ENCODE data around the gene TNS1. TPM values are rescaled to one million over a fixed set of nuclear protein-coding genes. Genes with fewer than 3 reads are reported as not detected.
"Not testable (repeated sequence)": the region's sequence is repeated elsewhere in the genome, so short reads cannot be mapped to it uniquely, and the experiment has no call there.

Gene TNS1
- total and polyA plus RNA-seq, 4 donors, result 67.0 to 377 (median 208) TPM

DNA sequence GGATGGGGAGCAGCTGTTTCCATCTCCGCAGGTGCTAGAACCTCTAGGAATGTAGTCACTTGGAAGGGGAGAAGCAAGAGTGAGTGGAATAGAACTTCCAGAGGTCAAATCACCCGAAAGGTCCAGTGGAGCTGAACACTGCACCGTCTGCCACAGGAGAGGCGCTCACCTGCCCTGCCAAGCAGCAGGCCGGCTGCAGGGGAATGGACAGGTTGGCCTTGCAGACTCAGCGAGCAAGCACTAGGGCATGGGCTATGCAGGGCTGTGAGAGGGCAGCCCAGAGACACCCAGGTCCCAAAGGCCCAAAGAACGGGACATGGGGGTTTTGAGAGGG, 214.2 kb downstream of the TNS1 start:
- 91 to 99% methylated on average over 7 of the region's 7 CpGs for WGBS, 2 donors
- Histone ChIP-seq H3K4me3 (no peak overlapping the region), H3K9me3 (ENCODE audit: control insufficient read depth in 4 of 4, insufficient read depth in 3 of 4, low read length in 3 of 4) (no peaks in the 10 kb centered on the region), H3K27me3 (ENCODE audit: control insufficient read depth in 3 of 3, insufficient read depth in 3 of 3, low read length in 2 of 3) (no peaks in the 10 kb centered on the region), H3K4me1 (ENCODE audit: control insufficient read depth in 5 of 5, insufficient read depth in 5 of 5, low read length in 5 of 5) (peaks cover 0 to 3% (median 3%) of the 10 kb centered on the region in 5 donors), H3K9ac (ENCODE audit: insufficient read depth in 1 of 2, low read length in 2 of 2) (no peak overlapping the region), H3K27ac (ENCODE audit: low read depth in 1 of 2, low read length in 1 of 2) (no peak overlapping the region), H3K36me3 (ENCODE audit: control insufficient read depth in 4 of 4, insufficient read depth in 4 of 4, low read length in 4 of 4) (peaks cover 0 to 5% (median under 1%) of the 10 kb centered on the region in 4 donors)
- DNase-seq, result no peak
- ATAC-seq (ENCODE audit: insufficient read depth, low FRiP score), result no peak
- TF ChIP-seq, protein P1, sequence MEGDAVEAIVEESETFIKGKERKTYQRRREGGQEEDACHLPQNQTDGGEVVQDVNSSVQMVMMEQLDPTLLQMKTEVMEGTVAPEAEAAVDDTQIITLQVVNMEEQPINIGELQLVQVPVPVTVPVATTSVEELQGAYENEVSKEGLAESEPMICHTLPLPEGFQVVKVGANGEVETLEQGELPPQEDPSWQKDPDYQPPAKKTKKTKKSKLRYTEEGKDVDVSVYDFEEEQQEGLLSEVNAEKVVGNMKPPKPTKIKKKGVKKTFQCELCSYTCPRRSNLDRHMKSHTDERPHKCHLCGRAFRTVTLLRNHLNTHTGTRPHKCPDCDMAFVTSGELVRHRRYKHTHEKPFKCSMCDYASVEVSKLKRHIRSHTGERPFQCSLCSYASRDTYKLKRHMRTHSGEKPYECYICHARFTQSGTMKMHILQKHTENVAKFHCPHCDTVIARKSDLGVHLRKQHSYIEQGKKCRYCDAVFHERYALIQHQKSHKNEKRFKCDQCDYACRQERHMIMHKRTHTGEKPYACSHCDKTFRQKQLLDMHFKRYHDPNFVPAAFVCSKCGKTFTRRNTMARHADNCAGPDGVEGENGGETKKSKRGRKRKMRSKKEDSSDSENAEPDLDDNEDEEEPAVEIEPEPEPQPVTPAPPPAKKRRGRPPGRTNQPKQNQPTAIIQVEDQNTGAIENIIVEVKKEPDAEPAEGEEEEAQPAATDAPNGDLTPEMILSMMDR (IDR thresholded peaks at IDR 0.05; ENCODE audit: control extremely low read depth, extremely low read depth), result no peak

DNA sequence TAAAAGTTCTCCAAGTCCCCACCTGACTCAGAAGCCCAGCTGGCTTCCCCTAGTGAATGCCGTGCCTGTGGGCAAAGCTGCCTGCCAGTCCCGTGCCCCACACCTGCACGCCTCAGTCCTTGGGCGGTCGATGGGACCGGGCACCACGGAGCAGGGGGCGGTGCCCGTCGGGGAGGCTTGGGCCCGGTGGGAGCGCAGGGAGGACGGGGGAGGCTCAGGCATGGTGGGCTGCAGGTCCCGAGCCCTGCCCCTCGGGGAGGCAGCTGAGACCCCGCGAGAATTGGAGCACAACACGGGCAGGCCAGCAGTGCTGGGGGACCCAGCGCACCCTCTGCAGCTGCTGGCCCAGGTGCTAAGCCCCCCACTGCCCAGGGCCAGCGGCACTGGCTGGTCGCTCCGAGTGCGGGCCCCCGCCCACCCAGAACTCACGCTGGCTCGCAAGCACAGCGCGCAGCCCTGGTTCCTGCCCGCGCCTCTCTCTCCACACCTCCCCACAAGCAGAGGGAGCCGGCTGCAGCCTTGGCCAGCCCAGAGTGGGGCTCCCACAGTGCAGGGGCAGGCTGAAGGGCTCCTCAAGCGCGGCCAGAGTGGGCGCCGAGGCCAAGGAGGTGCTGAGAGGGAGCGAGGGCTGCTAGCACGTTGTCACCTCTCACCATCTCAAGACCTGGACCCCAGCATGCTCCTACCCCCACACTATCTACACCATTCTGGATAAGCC, 215.5 kb downstream of the TNS1 start:
- DNase-seq, result no peak
- WGBS, 2 donors, result 96 to 97% methylated on average over 28 to 37 of the region's 37 CpGs

DNA sequence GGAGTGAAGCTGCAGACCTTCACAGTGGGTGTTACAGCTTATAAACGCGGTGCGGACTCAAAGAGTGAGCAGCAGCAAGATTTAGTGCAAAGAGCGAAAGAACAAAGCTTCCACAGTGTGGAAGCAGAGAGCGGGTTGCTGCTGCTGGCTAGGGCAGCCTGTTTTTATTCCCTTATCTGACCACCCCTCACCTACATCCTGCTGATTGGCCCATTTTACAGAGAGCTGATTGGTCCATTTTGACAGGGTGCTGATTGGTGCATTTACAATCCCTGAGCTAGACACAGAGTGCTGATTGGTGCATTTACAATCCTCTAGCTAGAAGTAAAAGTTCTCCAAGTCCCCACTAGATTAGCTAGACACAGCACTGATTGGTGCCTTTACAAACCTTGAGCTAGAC, 216.2 kb downstream of the TNS1 start:
- not testable (repeated sequence) for H3K9me3 ChIP-seq (ENCODE audit: control insufficient read depth in 4 of 4, insufficient read depth in 3 of 4, low read length in 3 of 4); H3K27me3 ChIP-seq (ENCODE audit: control insufficient read depth in 3 of 3, insufficient read depth in 3 of 3, low read length in 2 of 3); ATAC-seq (ENCODE audit: insufficient read depth, low FRiP score); H3K4me3 ChIP-seq; H3K9ac ChIP-seq (ENCODE audit: insufficient read depth in 1 of 2, low read length in 2 of 2); H3K4me1 ChIP-seq (ENCODE audit: control insufficient read depth in 5 of 5, insufficient read depth in 5 of 5, low read length in 5 of 5); DNase-seq; H3K27ac ChIP-seq (ENCODE audit: low read depth in 1 of 2, low read length in 1 of 2); H3K36me3 ChIP-seq (ENCODE audit: control insufficient read depth in 4 of 4, insufficient read depth in 4 of 4, low read length in 4 of 4)
- 98% methylated on average over 5 of the region's 5 CpGs for WGBS, 2 donors

More for the DNA sequence above, 215.5 kb downstream of the TNS1 start:
- no peak overlapping the region for H3K9ac ChIP-seq (ENCODE audit: insufficient read depth in 1 of 2, low read length in 2 of 2)
- TF ChIP-seq, protein P1 (IDR thresholded peaks at IDR 0.05; ENCODE audit: control extremely low read depth, extremely low read depth), result no peak
- H3K27ac ChIP-seq (ENCODE audit: low read depth in 1 of 2, low read length in 1 of 2), result no peak overlapping the region
- peaks cover 0 to 5% (median under 1%) of the 10 kb centered on the region in 4 donors for H3K36me3 ChIP-seq (ENCODE audit: control insufficient read depth in 4 of 4, insufficient read depth in 4 of 4, low read length in 4 of 4)
- H3K27me3 ChIP-seq (ENCODE audit: control insufficient read depth in 3 of 3, insufficient read depth in 3 of 3, low read length in 2 of 3), result no peaks in the 10 kb centered on the region
- H3K9me3 ChIP-seq (ENCODE audit: control insufficient read depth in 4 of 4, insufficient read depth in 3 of 4, low read length in 3 of 4), result no peaks in the 10 kb centered on the region
- no peak for ATAC-seq (ENCODE audit: insufficient read depth, low FRiP score)
- H3K4me1 ChIP-seq (ENCODE audit: control insufficient read depth in 5 of 5, insufficient read depth in 5 of 5, low read length in 5 of 5), result peaks cover 0 to 3% (median 0%) of the 10 kb centered on the region in 5 donors
- no peak overlapping the region for H3K4me3 ChIP-seq

DNA sequence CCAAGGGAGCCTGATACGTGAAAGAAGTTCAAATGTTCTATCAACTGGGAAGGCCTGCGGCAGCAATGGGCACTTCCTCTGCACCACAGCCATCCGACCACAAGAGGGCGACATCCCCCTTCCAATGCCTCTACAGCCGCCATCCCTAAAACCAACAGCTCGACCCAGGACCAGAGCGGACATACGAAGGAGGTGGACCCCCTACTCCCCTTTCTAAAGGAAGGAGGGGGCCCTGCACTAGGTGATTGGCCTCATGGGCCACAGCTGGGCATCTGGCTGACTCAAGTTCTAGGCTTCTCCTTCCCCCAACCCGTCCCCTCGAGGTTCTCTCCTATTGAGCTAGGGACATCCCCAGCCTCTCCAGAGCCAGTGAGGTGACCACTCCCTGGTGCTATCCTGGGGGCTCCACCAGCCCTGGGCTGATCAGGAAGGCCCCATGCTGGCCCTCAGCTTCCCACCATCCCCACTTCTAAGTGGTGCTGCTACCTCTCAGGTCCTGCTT, 217.2 kb downstream of the TNS1 start:
- ATAC-seq (ENCODE audit: insufficient read depth, low FRiP score) (peak; percentile 77), DNase-seq (peak; percentile 83 to 86 (median 85))
- Histone ChIP-seq H3K36me3 (ENCODE audit: control insufficient read depth in 4 of 4, insufficient read depth in 4 of 4, low read length in 4 of 4) (peaks cover 0 to 5% (median under 1%) of the 10 kb centered on the region in 4 donors), H3K27me3 (ENCODE audit: control insufficient read depth in 3 of 3, insufficient read depth in 3 of 3, low read length in 2 of 3) (no peaks in the 10 kb centered on the region), H3K9ac (ENCODE audit: insufficient read depth in 1 of 2, low read length in 2 of 2) (no peak overlapping the region), H3K4me1 (ENCODE audit: control insufficient read depth in 5 of 5, insufficient read depth in 5 of 5, low read length in 5 of 5) (peaks cover 0 to 3% (median 0%) of the 10 kb centered on the region in 5 donors), H3K9me3 (ENCODE audit: control insufficient read depth in 4 of 4, insufficient read depth in 3 of 4, low read length in 3 of 4) (no peaks in the 10 kb centered on the region), H3K27ac (ENCODE audit: low read depth in 1 of 2, low read length in 1 of 2) (no peak overlapping the region), H3K4me3 (no peak overlapping the region)
- WGBS, 2 donors, result 17% methylated on average over 10 of the region's 10 CpGs
- TF ChIP-seq, protein P1 (IDR thresholded peaks at IDR 0.05; ENCODE audit: control extremely low read depth, extremely low read depth), result peak; percentile 96
